Sigmoid colon (tissue), 4 donors: ENCODE data around the gene PRLR.

ENCODE experiments used
- EP300 ChIP-seq, 4 donors: sonication (generic); formaldehyde crosslinking; IDR thresholded peaks; one replicate each; pipeline ENCODE4 v1.6.1; 2017; ENCODE audit warnings: antibody characterized with exemption in 4 of 4
- POLR2A ChIP-seq, 2 donors: fragments of 450-650 bp; IDR thresholded peaks; one replicate each; pipeline ENCODE4 v1.6.1; 2016; ENCODE audit warnings: antibody characterized with exemption in 2 of 2, mild to moderate bottlenecking in 2 of 2, moderate library complexity in 2 of 2
- POLR2AphosphoS5 ChIP-seq, 4 donors: sonication (generic); formaldehyde crosslinking; IDR thresholded peaks; one replicate each; pipeline ENCODE4 v1.6.1; 2017; ENCODE audit warnings: antibody characterized with exemption in 4 of 4
- TF ChIP-seq, protein P1 (sequence below), 4 experiments: fragments of 450-650 bp in 3 of 4; fragments of 200-600 bp in 1 of 4; IDR thresholded peaks; one replicate each; pipeline ENCODE4 v1.5.1; 2016 to 2019; ENCODE audit warnings: antibody characterized with exemption in 4 of 4, mild to moderate bottlenecking in 3 of 4, moderate library complexity in 2 of 4

DNA sequence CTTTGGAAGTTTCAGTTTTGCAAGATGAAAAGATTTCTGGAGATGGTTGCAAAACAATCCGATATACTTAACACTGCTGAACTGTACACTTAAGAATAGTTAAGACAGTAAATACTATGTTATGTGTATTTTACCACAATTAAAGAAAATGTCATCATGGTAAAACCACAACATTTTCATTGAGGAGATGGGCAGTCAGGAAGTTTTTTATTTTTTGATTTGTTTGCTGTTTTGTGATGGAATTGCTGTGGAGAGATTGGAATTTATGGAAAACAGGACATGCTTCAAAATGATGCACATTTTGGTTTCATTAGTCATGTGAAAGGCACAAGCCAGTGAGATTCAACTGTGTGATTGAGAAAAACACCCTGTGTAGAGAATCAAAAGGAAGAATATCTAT lies 92.1 kb downstream of the PRLR start:
- TF ChIP-seq, protein P1, sequence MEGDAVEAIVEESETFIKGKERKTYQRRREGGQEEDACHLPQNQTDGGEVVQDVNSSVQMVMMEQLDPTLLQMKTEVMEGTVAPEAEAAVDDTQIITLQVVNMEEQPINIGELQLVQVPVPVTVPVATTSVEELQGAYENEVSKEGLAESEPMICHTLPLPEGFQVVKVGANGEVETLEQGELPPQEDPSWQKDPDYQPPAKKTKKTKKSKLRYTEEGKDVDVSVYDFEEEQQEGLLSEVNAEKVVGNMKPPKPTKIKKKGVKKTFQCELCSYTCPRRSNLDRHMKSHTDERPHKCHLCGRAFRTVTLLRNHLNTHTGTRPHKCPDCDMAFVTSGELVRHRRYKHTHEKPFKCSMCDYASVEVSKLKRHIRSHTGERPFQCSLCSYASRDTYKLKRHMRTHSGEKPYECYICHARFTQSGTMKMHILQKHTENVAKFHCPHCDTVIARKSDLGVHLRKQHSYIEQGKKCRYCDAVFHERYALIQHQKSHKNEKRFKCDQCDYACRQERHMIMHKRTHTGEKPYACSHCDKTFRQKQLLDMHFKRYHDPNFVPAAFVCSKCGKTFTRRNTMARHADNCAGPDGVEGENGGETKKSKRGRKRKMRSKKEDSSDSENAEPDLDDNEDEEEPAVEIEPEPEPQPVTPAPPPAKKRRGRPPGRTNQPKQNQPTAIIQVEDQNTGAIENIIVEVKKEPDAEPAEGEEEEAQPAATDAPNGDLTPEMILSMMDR (IDR thresholded peaks at IDR 0.05), result no peak
- no peak for TF ChIP-seq POLR2A (IDR thresholded peaks at IDR 0.05)
- TF ChIP-seq EP300 (IDR thresholded peaks at IDR 0.05), result no peak
- no peak for TF ChIP-seq POLR2AphosphoS5 (IDR thresholded peaks at IDR 0.05)
